WI38 (cell line): ENCODE results near the gene ESAM.

Experiments used
- H3K4me3 ChIP-seq: 2 replicates; pipeline ENCODE4 v1.5.1; 2011; ENCODE audit warnings: low read depth, mild to moderate bottlenecking, control low read depth, low read length
- TF ChIP-seq, protein P1 (sequence below): IDR thresholded peaks from 2 replicates; pipeline ENCODE4 v1.5.1; 2012; ENCODE audit warnings: low read depth, mild to moderate bottlenecking, control low read depth, low read length

The ESAM gene

DNA sequence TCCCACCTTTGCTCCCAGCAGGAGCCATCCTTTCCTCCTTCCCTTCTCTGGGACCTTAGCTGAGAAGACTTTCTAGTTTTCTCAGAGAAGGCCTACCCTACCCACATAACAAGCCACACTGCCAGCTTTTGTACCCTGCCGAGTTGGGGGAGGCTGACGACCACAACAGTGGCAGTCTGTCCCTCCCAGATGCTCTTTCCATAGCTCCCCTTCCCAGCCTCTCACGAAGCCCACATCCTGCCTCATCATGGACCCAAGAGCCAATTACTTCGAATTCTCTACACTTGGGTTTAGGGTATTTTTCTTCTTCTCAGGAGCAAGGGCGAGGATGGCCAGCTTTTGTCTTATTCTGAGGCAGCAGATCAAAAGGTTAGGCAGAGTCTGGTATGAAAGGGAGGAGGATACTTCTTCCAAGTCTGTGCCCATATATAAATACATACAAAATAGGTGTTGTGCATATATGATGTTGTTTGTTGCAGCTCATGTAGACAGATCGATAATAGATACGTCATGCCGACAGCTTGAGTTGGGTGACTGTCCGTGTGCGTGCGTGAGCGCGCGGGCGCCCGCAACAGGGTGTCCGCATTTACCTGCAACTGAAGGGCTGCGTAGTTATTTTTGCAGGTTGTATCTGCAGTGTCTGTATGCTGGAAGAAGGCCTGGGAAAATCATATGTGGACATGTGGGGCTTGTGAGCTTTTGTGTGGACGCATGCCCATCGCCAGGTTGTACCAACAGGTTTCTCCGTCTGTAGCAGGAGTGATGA lies 23.2 kb downstream of the ESAM start:
- peak overlapping the region; percentile 72 for H3K4me3 ChIP-seq
- TF ChIP-seq, protein P1, sequence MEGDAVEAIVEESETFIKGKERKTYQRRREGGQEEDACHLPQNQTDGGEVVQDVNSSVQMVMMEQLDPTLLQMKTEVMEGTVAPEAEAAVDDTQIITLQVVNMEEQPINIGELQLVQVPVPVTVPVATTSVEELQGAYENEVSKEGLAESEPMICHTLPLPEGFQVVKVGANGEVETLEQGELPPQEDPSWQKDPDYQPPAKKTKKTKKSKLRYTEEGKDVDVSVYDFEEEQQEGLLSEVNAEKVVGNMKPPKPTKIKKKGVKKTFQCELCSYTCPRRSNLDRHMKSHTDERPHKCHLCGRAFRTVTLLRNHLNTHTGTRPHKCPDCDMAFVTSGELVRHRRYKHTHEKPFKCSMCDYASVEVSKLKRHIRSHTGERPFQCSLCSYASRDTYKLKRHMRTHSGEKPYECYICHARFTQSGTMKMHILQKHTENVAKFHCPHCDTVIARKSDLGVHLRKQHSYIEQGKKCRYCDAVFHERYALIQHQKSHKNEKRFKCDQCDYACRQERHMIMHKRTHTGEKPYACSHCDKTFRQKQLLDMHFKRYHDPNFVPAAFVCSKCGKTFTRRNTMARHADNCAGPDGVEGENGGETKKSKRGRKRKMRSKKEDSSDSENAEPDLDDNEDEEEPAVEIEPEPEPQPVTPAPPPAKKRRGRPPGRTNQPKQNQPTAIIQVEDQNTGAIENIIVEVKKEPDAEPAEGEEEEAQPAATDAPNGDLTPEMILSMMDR = no peak

DNA sequence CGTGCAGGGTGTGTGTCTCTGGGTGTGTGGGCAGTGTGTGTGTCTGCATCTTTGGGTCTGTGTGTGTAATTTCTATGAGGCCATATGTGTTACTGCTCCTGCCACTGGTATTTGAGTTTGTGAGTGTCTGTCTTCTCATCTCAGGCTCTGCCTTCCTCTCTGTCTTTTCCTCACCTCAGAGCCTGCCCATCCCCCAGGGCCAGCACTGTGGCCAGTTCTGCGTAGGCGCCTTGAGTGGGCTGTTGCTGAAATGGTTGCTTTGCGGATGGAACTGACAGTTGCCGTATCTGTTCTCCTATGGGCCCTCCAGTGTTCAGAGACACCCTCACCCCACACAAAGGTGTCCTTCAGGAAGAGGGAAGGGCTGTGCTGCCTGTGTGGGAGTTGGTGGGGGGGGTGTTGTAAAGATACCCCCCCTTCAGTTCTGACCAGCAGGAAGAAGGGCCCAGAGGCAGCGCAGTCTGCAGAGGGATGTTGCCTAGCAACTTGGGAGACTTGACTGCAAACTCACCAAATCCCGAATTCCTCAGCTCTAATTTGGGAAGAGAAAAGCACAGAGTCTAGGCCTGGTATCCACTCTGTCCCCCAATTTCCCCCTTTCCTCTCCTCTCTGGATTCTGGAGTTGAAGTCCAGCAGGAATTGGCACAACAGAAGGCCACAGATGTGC lies 24.3 kb downstream of the ESAM start:
- no peak overlapping the region for H3K4me3 ChIP-seq

DNA sequence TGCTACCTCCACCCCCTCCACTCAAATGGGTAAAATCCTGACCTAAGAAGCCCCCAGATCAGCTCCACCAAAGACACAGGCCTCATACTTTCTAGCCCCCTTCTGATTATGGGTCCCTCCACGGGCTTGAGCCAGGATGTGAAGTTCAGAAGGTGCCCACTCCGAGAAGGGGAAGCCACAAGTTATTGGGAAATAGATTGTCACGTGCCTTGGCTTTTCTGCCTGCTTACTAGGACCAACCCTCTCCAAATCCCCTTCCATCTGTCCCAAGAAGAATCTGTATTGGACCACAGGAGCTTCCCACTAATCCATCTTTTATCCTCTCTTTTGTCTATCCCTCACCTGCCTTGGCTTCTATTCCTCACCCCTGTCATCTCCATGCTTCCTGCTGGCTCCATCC lies 25.4 kb downstream of the ESAM start:
- TF ChIP-seq, protein P1 = no peak
- H3K4me3 ChIP-seq = no peak overlapping the region

More for the DNA sequence above, 24.3 kb downstream of the ESAM start:
- TF ChIP-seq, protein P1 = no peak

DNA sequence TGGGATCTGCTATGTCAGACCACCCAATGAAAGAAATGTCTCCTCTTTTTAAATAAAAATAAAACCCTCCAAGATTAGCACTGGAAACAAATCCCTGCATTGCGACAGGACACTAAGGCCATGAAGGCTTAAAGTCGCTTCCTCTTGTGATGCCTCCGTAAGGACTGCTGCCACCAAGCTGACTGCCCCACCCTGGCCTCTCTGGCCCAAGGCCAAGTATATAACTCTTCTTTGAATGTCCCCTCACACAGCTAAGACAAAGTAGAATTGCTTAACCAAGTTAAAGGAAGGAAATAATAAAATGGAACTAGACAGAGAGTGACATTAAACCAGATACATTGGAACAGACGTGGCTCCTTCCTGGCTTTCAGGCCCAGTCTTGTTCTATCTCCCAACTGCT lies 29.9 kb downstream of the ESAM start:
- TF ChIP-seq, protein P1 = no peak
- no peak overlapping the region for H3K4me3 ChIP-seq

DNA sequence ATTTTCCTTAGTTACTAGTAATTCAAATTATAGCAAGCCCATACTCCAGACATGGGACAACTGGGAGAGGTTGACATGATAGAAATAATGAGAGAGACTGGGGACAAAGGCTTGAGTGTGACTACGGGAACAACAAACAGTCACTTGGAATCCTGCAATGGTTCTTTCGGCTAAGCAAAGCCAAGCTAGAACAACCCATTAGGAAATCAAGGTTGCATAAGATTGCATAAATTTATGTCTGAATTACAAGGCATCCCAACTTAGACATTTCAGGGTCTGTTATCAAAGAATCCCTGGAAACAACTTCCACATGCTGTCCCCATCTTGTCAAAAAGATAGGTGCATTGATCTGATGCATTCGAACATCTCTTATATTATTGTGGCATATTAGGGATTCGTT lies 32.5 kb downstream of the ESAM start:
- no peak overlapping the region for H3K4me3 ChIP-seq
- TF ChIP-seq, protein P1 = no peak

DNA sequence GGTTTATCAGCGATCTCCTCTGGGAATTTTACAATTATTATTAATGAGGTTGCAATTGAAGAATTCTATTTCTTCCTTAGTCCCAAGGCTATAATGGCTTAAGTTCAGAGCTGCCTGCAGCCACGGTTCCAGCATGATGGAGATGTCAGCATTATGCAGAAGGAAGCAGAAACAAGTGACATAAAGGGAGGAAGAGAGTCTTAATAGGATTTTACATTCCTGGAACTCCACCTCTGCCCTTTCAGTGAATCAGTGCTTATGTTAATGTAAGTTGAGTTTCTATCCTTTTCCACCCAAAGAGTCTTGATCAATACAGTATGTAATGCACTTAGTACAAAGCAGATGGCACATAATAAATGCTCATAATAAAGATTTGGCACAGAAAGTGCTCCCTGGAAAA lies 34.0 kb downstream of the ESAM start:
- H3K4me3 ChIP-seq = no peak overlapping the region
- TF ChIP-seq, protein P1 = no peak

DNA sequence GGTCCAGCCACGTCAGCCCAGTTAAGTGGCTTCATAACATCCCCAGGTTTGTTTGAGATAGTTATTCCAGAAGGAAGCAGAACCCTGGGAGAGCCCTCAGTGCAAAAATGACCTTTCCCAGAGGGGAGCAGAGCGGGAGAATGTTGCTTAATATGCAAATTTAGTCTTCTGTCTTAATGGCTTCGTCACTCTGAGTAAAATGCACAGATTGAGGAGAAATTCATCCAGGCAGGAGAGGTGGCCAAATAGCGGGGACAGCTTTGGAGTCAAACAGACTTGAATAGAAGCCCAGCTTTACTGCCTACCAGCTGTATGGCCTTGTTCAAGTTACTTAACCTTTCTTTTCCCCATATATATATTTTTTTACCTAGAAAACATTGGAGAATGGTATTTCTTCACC lies 34.6 kb downstream of the ESAM start:
- no peak overlapping the region for H3K4me3 ChIP-seq
- TF ChIP-seq, protein P1 = no peak
